Activated CD8-positive, alpha-beta memory T cell treated with anti-CD3 and anti-CD28 coated beads for 24 hours (primary cell): ENCODE data around the gene USP46.

Experiments
- DNase-seq: peaks from one replicate; pipeline ENCODE4 v3.0.0-alpha.2; 2020

Gene USP46, protein sequence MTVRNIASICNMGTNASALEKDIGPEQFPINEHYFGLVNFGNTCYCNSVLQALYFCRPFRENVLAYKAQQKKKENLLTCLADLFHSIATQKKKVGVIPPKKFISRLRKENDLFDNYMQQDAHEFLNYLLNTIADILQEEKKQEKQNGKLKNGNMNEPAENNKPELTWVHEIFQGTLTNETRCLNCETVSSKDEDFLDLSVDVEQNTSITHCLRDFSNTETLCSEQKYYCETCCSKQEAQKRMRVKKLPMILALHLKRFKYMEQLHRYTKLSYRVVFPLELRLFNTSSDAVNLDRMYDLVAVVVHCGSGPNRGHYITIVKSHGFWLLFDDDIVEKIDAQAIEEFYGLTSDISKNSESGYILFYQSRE

DNA sequence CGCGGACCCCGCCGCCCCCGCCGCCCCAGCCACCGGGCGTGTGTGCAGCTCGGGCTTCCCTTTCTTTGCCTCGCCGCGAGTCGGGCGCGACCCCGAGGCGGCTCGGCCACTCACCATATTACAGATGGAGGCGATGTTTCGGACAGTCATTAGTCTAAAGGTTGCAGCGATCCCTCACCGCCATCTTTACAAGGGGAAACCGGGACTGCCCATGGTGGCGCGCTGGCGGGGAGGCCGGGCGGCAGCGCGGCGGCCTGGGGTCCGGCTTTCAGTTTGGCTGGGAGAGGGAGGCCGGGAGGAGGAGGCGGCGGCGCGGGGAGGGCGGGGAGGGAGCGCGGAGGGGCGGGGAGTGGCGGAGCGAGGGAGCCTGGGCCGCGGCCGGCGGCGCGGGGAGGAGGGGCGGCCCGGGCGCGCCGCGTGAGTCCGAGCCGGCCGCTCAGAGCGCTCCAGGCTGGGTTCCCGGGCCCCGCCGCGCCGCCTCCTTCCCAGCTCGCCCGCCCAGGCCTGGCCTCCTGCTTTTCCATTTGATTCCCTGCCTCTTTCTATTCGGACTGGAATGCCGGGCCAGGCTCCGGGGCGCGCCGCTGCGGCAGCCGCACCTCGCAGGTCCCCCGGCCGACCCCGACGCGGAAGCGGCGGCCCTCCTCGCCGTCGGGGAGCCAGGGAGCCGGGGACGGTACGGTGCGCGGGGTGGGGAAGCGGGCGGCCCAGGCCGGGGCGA, at the start of gene USP46:
TSS of gene USP46 (minus strand) at position 301 of the 721 bp plus-strand sequence. CDS start at position 150, 151 bp downstream.
- DNase-seq = peak; percentile 78

DNA sequence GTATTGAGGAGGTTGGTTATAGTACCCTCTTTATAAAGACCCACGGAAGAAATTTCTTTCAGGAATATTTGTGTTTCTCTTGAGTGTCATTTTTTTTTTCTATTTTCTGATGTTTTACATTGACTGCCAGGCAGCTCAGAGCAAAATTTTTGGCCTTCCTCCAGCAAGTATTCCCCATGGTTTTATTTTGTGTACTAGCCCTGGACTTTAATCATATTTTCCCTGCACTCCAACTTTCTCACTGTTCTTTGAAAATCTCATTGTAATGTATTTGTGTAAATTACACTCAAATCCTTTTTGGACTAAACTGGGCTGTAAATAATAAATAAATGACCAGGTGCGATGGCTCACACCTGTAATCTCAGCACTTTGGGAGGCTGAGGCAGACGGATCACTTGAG, 45.6 kb upstream of the USP46 start:
- DNase-seq = no peak

DNA sequence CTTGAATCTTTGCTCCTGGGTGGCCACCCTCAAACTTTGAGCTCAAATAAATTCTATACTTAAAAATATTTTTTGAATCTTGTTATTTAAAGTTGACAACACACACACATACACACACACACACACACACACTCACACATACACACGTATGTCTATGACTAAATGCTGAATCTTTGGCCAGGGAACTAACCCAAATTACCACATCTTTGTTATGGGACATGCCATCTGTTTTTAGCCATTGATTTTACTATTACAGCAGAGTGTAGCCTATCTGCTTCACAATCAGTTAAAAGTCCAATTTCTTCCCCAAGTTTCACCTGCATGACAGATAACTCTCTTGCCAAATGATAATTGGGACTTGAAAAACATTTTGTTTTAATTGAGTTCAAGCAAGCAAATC, 45.0 kb upstream of the USP46 start:
- DNase-seq = no peak

DNA sequence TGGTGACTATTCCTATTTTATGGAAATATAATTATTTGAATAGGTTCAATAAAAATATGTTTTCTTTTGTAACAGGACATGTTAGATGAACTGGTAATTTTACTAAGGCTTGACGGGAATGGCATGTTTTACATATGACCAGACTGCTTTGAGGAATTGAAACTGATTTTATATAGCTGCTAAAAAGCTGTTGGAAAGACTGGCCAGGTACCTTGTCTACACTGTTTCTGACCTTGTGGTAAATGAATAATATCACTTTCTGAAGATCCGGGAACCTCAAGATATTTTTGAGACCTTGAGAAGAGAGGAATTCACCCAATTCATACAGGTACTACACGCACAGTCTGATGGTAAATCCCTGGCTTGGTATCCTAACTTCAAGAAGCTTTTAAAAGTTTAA, 42.1 kb upstream of the USP46 start:
- no peak for DNase-seq

DNA sequence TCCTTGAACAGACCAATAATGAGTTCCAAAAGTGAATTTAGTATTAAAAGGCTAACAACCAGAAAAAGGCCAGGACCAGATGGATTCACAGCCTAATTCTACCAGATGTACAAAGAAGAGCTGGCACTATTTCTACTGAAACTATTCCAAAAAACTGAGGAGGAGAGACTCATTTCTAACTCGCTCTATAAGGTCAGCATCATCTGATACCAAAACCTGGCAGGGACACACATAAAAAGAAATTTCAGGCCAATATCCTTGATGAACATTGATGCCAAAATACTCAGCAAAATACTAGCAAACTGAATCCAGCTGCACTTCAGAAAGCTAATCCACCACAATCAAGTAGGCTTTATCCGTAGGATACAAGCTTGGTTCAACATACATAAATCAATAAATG, 35.8 kb upstream of the USP46 start:
- DNase-seq = no peak

DNA sequence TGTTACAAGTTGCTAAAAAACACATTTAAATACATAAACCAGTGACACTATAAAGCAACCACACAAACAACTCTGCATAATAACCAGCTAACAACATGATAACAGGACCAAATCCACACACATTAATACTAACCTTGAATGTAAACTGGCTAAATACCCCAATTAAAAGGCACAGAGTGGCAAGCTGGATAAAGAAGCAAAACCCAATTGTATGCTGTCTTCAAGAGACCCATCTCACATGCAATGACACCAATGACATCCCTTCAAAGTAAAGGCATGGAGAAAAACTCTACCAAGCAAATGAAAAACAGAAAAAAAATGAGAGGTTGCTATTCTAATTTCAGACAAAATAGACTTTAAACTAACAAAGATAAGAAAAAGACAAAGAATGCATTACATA, 34.4 kb upstream of the USP46 start:
- DNase-seq = no peak

DNA sequence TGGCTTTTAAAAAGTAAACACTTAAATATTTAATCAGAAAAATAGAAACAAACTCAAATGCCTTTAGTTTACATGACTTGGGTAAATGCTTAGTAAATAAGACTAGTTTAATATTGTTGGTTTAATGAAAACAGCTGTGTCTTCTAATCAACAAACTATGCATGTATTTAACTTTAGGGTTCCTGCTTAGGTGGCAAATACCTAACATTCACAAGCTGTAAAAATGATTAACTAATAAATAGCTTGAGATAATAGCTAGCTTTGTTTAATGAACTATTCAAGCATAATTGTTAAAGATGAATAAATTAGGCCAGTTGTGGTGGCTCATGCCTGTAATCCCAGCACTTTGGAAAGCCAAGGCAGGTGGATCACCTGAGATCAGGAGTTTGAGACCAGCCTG, 30.0 kb upstream of the USP46 start:
- no peak for DNase-seq

DNA sequence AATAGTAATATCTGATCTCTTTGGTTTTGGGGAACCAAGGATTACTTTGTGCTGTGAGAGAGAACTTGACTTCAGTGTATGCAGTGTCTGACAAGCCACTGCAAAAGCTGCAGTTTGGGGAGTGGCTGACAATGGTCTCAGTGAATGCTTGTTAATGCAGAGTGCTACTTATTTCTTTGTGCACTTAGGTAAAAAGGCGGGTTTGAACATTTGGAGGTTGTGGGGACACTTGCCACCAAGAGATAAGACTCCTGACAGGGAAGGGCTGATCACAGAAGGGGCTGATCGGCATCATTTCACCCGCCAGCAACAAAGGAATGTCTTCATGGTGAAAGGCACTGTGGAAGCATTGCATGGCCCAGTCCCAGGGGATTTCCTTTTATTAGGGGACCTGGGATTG, 28.6 kb upstream of the USP46 start:
- DNase-seq = no peak

DNA sequence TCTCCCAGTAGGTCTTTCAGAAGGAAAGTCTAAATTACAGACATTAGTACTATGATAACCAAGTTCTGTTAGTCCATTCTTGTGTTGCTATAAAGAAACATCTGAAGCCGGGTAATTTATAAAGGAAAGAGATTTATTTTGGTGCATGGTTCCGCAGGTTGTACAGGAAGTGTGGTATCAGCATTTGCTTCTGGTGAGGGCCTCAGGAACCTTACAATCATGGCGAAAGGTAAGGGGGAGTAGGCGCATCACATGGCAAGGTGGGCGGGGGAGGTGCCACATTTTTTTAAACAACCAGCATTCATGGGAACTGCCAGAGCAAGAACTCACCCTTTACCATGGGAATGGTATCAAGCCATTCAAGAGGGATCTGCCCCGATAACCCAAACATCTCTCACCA, 26.2 kb upstream of the USP46 start:
- DNase-seq = no peak

DNA sequence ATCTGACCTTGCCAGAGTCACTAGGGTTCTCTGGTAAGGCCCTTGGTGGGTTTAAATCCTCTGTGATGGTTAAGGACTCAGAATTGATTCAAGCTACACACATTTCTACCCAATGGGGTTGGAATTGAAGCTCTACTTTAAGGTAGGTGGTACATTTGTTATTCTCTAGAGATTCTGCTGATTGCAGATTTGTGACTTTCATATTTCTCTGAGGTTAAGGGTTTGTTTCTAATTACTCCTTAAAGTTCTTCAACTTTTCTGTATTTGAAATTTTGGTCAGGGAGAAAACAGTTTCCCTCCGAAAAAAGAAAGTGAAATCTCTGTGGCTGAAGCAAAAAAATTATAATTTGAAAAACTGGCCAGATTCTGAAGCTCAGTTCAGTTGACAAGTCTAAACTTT, 25.8 kb upstream of the USP46 start:
- no peak for DNase-seq

DNA sequence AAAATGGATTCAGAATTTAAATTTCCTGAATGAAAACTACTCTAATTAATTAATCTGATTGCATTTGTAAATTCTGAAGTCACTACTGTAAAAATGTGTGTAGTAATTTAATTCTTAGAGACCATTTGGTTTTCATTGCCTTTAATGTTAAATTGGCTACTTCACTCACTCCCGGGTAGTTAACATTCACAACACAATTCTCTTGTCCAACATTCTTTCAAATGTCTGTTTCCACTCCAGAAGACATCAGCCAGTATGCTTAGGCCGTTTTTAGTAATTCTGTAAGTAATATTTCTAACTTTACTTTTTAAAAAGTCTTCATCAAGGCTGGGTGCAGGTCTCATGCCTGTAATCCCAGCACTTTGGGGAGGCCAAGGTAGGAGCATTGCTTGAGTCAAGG, 21.3 kb upstream of the USP46 start:
- no peak for DNase-seq

DNA sequence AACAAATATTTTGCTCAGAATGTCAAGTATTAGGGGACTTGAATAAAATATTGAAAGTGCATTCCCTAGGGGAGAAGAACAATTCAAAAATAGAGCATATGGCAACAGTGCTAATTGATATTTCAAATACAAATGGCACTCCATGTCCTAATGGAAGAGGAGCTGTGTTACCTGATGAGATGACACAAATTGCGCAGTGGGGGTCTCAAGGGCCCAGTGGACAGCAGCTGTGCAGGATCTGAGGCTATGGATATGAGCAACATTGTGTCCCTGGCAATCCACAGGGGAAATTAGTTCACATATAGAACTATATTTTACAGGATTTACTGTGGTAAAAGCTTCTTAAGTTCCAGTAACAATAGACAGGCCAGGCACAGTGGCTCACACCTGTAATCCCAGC, 17.4 kb upstream of the USP46 start:
- no peak for DNase-seq

DNA sequence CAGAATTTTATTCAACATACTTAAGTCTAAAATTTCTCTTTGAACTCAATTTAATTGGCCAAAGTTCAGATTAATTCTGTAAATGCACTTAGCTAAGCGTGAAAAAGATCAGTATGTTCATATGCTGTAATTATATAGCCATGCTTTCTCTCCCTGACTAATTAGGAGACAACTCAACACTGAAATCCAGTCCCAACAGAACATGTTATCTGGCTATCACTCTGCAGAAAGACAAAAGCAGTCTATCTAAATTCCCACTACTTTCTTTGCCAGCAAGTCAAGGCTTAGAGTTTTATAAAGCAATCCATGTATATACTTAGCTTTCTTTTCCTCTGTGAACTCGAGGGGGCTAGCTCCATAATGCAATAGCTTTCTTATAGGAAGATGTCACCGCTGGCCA, 16.0 kb upstream of the USP46 start:
- DNase-seq = no peak

DNA sequence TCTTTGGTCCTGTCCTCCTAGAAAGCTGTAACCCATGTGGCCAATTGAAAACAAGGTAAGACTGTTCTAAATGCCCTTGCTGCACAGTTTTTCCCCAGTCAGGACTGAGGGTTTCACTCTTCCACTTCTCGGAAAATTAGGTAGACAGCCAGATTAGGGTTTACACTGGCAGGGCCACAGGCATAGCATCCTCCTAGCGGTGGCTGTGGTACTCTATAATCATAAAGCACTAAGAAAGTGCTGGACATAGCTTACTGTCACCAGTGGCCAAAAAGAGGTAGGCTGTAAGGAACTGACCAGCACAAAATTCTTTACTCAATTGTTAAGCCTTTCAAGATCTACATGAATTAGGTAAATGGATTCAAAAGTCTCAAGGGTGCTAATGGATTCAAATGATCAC, 11.6 kb upstream of the USP46 start:
- no peak for DNase-seq

DNA sequence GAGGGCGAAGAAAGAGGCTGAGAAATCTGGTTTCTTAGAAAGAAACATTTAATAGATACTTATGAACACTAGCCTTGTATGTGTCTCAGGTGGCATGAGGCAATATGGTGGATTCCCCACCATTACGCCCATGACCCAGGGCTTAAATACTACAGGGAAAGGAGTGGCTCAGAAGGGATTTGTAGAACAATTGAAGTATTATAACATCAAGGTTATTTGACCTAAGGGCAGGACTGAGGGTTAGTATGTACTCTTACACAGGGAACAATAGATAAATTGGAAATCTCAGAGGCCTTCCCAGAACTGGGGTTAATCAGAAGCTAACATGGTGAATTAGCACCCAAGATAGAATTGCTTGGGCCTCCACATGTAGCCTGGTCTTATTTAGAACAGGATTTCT, 11.0 kb upstream of the USP46 start:
- DNase-seq = no peak

DNA sequence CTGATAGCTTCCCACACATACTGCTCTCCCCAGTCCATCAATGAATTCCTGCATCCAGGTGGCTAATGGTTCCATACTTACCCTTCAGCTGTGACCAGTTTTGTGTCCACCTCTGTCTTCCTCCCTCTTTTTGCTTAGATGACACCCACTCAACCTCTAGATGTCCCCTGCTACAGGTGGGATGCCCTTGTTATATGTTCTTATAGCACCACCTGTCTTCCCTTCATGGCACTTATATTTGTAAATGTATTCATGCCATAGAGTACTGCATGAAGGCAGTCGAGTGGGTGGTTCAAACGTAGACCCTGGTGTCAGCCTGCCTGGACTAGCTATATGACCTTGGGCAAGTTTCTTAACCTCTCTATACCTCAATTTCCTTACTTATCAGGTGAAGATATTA, 6.5 kb upstream of the USP46 start:
- no peak for DNase-seq

DNA sequence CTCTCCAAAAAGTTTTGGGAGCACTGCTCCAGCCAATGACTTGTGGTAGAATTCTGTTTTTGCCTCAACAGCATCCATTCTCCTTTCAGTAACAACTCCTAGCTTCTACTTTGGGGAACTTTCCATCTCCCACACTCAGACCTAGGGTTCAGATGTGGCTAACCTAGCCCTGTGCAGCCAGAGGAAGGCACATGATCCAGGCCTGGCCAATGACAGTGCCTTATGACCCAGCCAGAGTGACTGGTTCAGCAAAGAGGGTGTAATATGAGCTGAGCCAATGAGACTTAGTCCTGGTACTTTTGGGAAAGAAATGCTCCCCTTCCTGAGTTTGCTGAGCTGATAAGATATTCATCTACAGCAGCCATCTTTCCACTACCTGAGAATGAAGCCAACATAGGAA, 5.4 kb upstream of the USP46 start:
- no peak for DNase-seq

DNA sequence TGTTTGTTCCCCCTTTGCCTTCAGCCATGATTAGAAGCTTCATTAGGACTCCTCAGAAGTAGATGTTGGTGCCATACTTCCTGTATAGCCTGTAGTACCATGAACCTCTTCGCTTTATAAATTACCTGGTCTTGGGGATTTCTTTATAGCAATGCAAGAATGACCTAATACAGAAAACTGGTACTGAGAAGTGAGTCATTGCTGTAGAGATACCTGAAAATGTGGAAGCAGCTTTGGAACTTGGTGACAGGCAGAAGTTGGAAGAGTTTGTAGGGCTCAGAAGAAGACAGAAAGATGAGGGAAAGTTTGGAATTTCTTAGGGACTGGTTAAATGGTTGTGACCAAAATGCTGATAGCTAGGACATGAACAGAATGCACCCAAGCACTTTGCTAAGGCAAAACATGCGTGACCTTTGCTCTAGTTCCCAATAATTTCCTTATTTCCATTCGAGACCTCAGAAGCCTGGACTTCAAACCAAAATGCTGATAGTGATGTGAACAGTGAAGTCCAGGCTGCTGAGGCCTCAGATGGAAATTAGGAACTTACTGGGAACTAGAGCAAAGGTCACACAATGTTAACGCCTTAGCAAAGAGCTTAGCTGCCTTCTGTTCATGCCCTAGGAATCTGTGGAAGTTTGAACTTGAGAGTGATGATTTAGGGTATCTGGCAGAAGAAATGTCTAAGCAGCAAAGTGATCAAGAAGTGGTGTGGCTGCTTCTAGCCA, 3.0 kb upstream of the USP46 start:
- DNase-seq = no peak

DNA sequence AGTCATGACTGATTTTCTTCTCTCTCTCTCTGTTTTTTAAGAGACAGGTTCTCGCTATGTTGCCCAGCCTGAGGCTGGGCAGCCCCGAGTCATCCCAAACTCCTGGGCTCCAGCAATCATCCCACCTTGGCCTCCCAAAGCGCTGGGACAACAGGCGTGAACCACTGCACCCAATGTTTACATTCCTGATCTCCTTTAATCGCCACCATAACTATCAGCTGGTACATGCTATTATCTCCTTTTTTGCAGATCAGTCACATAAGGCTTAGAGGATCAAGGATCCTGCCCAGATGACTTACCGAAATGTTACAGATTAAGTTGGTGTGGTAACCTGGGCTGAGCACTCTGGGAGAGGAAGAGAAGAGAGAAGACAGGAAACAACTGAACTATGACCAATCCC, 1.5 kb upstream of the USP46 start:
- no peak for DNase-seq

DNA sequence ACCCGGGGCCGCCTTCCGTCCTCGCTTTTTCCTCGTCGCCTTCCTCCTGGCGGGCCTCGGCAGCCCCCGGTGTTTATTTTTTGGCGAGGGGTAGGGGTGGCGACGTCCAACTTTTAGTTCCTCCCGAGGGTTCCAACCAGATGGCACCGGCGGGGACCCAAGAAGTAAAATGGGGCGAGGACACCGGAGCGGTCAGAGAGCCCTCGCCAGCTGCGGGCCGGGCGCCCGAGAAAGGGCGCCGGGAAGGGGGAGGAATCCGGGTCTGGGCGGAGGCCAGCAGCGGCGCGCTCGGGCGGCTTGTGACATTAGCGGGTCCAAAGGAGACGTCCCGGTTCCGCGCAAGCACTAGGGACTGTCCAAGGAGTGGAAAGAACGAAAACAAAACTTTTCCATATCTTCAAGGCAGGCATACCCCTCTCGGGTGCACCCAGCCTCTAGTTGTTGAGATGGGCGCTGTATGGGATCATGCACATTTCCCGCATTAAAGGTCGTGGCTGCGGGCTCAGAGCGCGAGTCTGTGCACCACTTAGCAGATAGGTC, 691 bp upstream of the USP46 start:
- DNase-seq = peak; percentile 65

DNA sequence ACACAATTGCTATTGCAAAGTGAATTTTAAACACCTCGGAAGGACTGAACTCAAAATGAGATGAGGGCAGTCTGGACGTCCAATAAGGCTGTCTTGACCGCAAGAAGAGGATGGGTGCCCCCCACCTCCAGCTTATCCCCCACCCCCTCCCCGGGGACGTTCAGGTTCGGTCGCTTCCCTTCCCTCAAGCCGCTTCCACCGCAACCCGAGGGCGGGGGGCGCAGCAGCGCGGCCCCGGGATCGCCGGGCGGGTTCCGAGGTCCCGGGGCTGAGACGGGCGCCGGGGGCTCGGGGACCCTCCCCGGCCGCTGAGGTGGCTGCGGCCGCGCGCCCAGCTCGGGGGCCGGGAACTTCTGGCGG, 480 bp downstream of the USP46 start:
- no peak for DNase-seq

DNA sequence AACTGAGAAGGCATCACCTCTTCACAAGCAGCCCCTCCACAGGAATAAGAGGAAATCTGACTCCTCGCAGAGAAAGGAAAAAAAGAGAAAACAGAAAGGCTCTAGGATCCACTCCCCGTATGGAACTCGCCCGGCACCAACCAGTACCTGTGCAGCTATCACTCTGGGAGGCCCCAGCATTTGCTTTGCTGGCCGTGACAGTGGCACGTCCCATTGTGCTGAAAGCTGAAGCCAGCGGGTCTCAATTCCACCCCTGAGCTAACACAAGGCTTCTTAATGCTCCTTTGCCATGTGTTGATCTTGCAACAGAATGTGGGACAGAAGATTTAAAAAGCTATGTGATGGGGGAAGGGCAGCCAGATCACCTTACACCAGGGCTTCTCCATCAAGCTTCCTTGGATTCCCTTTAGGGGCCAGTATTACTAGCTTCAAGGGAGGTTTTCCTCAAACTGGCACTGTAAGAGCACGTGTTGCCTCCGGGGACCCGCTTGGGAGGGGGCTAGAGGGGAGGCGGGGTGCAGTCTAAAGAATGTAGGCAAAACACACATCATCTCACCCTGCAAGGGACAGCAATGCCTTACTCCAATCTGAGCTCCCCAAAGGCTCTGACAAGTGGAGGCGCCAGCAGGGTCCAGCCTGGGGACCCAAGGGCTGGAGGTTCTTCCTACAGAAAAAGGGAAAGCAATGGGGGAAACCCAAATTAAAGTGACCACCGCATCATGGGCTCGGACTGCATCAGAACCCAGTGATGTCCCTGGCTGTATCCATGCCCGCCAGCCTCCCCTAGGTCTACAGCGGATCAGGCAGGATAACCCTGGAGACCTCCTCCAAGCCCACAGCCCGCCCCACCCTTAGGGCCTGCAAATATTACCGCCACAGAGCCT, 1.2 kb downstream of the USP46 start:
- no peak for DNase-seq

DNA sequence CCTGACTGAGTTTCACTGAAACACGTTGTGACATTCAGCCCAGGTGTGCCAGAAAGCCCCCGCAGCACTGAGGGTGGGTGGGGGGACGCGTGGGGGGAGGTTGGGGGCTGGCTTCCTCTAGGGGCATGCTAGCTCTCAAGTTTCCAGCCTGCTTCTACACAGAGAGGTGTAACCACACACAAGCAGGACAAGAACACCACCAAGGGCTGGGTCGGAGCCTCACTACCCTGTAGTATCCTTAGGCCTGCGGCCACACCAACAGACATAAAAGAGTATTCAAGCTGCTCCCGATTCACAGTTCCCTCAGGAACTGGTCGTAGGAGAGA, 1.8 kb downstream of the USP46 start:
- no peak for DNase-seq
